GM18519 (cell line): ENCODE data around the gene ARID3B.

Experiments used
- ATAC-seq: cut with Tn5 transposase; IDR thresholded peaks from one replicate; pipeline ENCODE4 v1.9.1; 2021; ENCODE audit warnings: mild to moderate bottlenecking, moderate library complexity; ENCODE audit not compliant: unreplicated experiment, low FRiP score

Gene ARID3B

GRCh38 chr15:74603026-74603788 is 62.2 kb downstream of the ARID3B start:
- no peak for ATAC-seq

- ATAC-seq: no peak
These were observed 63.0 kb downstream of the ARID3B start for GRCh38 chr15:74603789-74604705.

GRCh38 chr15:74604983-74605794 is 64.2 kb downstream of the ARID3B start:
- ATAC-seq: no peak

GRCh38 chr15:74605795-74606150 is 64.8 kb downstream of the ARID3B start:
- ATAC-seq: no peak

- ATAC-seq: no peak
These were observed 67.8 kb downstream of the ARID3B start for GRCh38 chr15:74608786-74609185.

- no peak for ATAC-seq
These were observed 68.9 kb downstream of the ARID3B start for GRCh38 chr15:74609938-74610301.

GRCh38 chr15:74610302-74610951 is 69.4 kb downstream of the ARID3B start:
- no peak for ATAC-seq

GRCh38 chr15:74611341-74611740 is 70.3 kb downstream of the ARID3B start:
- ATAC-seq: no peak

GRCh38 chr15:74611834-74612233 is 70.8 kb downstream of the ARID3B start:
- ATAC-seq: no peak

- no peak for ATAC-seq
These were observed 71.7 kb downstream of the ARID3B start for GRCh38 chr15:74612677-74613076.

GRCh38 chr15:74613089-74613952 is 72.3 kb downstream of the ARID3B start:
- no peak for ATAC-seq

GRCh38 chr15:74613953-74614743 is 73.1 kb downstream of the ARID3B start:
- no peak for ATAC-seq

GRCh38 chr15:74614744-74615507 is 73.9 kb downstream of the ARID3B start:
- ATAC-seq: peak; percentile 28

GRCh38 chr15:74615508-74616365 is 74.7 kb downstream of the ARID3B start, which contains the start of gene CLK3:
Gene CLK3 (plus strand): TSS chr15:74615836. CDS start chr15:74619197, 3,361 bp downstream.
- ATAC-seq: peak; percentile 66

GRCh38 chr15:74616366-74616939 is 75.4 kb downstream of the ARID3B start:
- ATAC-seq: no peak

- ATAC-seq: no peak
These were observed 76.0 kb downstream of the ARID3B start for GRCh38 chr15:74616996-74617395.
